ENCODE measurements around the gene HTATSF1.

- TF ChIP-seq, protein P1, sequence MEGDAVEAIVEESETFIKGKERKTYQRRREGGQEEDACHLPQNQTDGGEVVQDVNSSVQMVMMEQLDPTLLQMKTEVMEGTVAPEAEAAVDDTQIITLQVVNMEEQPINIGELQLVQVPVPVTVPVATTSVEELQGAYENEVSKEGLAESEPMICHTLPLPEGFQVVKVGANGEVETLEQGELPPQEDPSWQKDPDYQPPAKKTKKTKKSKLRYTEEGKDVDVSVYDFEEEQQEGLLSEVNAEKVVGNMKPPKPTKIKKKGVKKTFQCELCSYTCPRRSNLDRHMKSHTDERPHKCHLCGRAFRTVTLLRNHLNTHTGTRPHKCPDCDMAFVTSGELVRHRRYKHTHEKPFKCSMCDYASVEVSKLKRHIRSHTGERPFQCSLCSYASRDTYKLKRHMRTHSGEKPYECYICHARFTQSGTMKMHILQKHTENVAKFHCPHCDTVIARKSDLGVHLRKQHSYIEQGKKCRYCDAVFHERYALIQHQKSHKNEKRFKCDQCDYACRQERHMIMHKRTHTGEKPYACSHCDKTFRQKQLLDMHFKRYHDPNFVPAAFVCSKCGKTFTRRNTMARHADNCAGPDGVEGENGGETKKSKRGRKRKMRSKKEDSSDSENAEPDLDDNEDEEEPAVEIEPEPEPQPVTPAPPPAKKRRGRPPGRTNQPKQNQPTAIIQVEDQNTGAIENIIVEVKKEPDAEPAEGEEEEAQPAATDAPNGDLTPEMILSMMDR (IDR thresholded peaks at IDR 0.05), result no peak
- no peak for TF ChIP-seq POLR2A (IDR thresholded peaks at IDR 0.05)
These were observed 32.8 kb upstream of the HTATSF1 start for GRCh38 chrX:136464589-136464988.

All from thyroid gland (tissue), 4 donors.